Adrenal gland (tissue), 12 donors: ENCODE measurements around the gene IQSEC1. TPM values are rescaled to one million over a fixed set of nuclear protein-coding genes. Genes with fewer than 3 reads are reported as not detected.
A peak's percentile ranks its signal among the peaks of the same experiment; 100 is the strongest.

ENCODE experiments used
- DNase-seq, 7 donors: peaks; one replicate each; pipeline ENCODE4 v3.0.0-alpha.2; 2019 to 2020
- H3K27ac ChIP-seq, 5 donors: fragments of 200-600 bp; sonication (generic) in 4 of 5; 1 replicate in 3 of 5; 2 replicates in 2 of 5; pipeline versions ENCODE4 v1.5.1 to v1.8.0; 2016 to 2020; ENCODE audit warnings: mild to moderate bottlenecking in 1 of 5
- H3K27me3 ChIP-seq: fragments of 200-600 bp; 2 replicates; pipeline ENCODE4 v1.8.0; 2021
- H3K36me3 ChIP-seq, 2 donors: fragments of 200-600 bp; replicated peaks in 1 of 2; 1 replicate in 1 of 2; 2 replicates in 1 of 2; pipeline versions ENCODE4 v1.5.1 to v1.8.0; 2018 to 2022
- H3K4me1 ChIP-seq, 2 donors: fragments of 200-600 bp; replicated peaks in 1 of 2; 1 replicate in 1 of 2; 2 replicates in 1 of 2; pipeline versions ENCODE4 v1.5.1 to v1.8.0; 2018 to 2021
- H3K4me3 ChIP-seq, 4 donors: fragments of 200-600 bp; sonication (generic) in 3 of 4; one replicate each; pipeline ENCODE4 v1.5.1; 2016 to 2018
- H3K9me3 ChIP-seq, 3 donors: fragments of 200-600 bp; sonication (generic) in 1 of 3; replicated peaks in 1 of 3; 1 replicate in 2 of 3; 2 replicates in 1 of 3; pipeline versions ENCODE4 v1.5.1 to v1.8.0; 2016 to 2021
- POLR2A ChIP-seq, 2 donors: fragments of 450-650 bp; IDR thresholded peaks; one replicate each; pipeline ENCODE4 v1.6.1; 2017; ENCODE audit warnings: antibody characterized with exemption in 2 of 2, mild to moderate bottlenecking in 2 of 2, moderate library complexity in 1 of 2
- WGBS, 4 donors: extraction: QIAGEN DNeasy Blood & Tissue Kit in 2 of 4; methylation state at CpG; one replicate each; pipeline versions ENCODE4 v1.1.5 to v1.1.7; 2013 to 2017; 5-methylcytosine and 5-hydroxymethylcytosine counted together
- intact Hi-C, 2 donors: fragments of 100-400 bp; cut with DNase I; formaldehyde crosslinking; loops; one replicate each; pipeline versions ENCODE4 v1.14.1 to v1.15.0; 2022 to 2023
- polyA plus RNA-seq, 3 donors: library from polyadenylated mRNA; stranded (reverse); fragments of 200-250 nt in 2 of 3; fragments of 350-450 nt in 1 of 3; fragmentation: Illumina TruSeq in 1 of 3; extraction: RNeasy Lipid Tissue Mini Kit (QIAGEN cat#74804) in 1 of 3; gene quantifications; one replicate each; pipeline ENCODE4 v1.2.3, GENCODE V29; 2013 to 2014
- total RNA-seq, 9 donors: library from RNA; depleted of rRNA in 4 of 9; stranded (reverse); fragments of >200 nt in 4 of 9; fragments of 120-200 nt in 1 of 9; fragmentation: NEBNext Ultra II Directional in 1 of 9; extraction: Animal tissue kit (Norgen Biotek cat#: 25700) in 1 of 9; gene quantifications; one replicate each; pipeline versions ENCODE4 v1.1.0 to v1.2.4, GENCODE V29; 2013 to 2023
- TF ChIP-seq, protein P1 (sequence below), 6 experiments: fragments of 450-650 bp in 4 of 6; fragments of 200-600 bp in 2 of 6; sonication (generic) in 1 of 6; IDR thresholded peaks; 1 replicate in 5 of 6; 2 replicates in 1 of 6; pipeline versions ENCODE4 v1.5.1 to v1.8.0; 2016 to 2021; ENCODE audit warnings: antibody characterized with exemption in 6 of 6, mild to moderate bottlenecking in 2 of 6, moderate library complexity in 1 of 6
- donor health status: healthy with polysubstance abuse.
- donor health status: Bipolar disorder and iron deficiency.
- donor health status: DM: yes; HTN: yes; CAD: no.
- donor health status: DM: no; HTN: no; CAD: no.
- donor health status: DM: no; HTN: no; CAD: no.
- donor health status: DM: yes; HTN: yes; CAD: no.

The IQSEC1 gene
- total and polyA plus RNA-seq, 12 donors: 24.4 to 133 (median 94.2) TPM

DNA sequence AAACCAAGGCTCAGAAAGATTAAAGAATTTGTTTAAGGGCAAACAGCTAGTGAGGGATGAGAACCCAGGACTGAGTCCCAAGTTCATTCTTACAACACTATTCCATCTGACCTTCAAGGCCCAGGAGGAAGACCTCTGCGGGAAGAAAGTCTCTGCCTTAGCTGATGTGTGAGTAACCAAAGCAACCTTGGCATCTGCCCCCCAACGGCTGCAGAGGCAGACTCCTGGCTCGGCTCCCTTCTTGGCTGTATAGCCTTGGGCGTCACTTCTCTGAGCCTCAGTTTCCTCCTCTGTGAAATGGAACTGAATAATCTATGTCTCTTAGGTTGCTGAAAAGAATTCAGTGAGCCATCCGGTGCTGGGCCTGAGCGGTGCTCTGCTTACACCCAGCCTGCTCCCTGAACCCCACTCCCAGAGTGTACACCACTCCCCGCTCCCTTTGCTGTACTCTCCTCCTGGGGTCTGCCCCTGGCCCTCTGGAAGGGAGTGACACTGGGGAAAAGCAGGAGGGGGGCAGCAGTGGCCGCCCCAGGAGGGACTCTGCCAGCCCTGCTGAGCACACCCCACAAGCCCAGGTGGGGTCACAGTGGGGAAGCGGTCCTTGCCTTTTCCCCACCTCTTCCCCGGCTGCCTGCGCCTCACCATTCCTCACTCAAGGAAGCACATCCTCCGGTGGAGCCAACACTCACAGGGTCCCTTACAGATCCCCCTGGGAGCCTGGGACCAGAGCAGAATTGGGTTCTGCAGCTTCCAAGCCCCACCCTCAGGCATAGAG, 97.3 kb downstream of the IQSEC1 start:
- intact Hi-C loops: loop anchor here in 1 of 2 donors (10.0 kb wide), 1 partner anchor 51 kb away; no protein-coding TSS in a partner anchor
- TF ChIP-seq, protein P1, sequence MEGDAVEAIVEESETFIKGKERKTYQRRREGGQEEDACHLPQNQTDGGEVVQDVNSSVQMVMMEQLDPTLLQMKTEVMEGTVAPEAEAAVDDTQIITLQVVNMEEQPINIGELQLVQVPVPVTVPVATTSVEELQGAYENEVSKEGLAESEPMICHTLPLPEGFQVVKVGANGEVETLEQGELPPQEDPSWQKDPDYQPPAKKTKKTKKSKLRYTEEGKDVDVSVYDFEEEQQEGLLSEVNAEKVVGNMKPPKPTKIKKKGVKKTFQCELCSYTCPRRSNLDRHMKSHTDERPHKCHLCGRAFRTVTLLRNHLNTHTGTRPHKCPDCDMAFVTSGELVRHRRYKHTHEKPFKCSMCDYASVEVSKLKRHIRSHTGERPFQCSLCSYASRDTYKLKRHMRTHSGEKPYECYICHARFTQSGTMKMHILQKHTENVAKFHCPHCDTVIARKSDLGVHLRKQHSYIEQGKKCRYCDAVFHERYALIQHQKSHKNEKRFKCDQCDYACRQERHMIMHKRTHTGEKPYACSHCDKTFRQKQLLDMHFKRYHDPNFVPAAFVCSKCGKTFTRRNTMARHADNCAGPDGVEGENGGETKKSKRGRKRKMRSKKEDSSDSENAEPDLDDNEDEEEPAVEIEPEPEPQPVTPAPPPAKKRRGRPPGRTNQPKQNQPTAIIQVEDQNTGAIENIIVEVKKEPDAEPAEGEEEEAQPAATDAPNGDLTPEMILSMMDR (IDR thresholded peaks at IDR 0.05): no peak
- TF ChIP-seq POLR2A (IDR thresholded peaks at IDR 0.05): no peak
- 79 to 82% (median 80%) methylated on average over 12 of the region's 12 CpGs for WGBS, 4 donors
- peak in 3 of 7 donors; percentile 47 to 64 (median 57) for DNase-seq
- Histone ChIP-seq H3K27me3 (no peaks in the 10 kb centered on the region), H3K36me3 (no peaks in the 10 kb centered on the region), H3K4me1 (peaks cover 7 to 29% of the 10 kb centered on the region in 2 donors), H3K4me3 (no peak overlapping the region), H3K27ac (peak overlapping the region in 2 of 5 donors; percentile 14 to 15), H3K9me3 (no peaks in the 10 kb centered on the region)

DNA sequence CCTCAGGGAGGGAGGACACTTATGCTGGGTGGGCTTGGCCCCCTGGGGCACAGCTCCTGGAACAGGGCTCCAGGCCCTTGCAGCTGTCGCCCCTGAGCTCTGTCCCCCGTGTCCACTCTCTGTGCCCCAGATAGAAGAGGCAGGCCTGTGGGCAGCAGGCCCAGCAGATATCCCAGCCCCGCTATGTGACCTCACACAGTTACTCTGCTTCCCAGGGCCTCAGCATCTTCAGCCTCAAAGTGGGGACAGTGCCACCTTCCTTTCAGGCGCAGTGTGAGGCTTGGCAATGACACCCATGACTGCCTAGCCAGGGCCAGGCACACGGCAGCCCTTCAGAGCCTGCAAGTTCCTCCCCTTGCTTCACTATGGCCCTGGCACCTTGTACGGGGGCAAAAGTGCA, 98.4 kb downstream of the IQSEC1 start:
- Histone ChIP-seq H3K4me3 (no peak overlapping the region), H3K4me1 (peaks cover 7 to 29% of the 10 kb centered on the region in 2 donors), H3K36me3 (no peaks in the 10 kb centered on the region), H3K27ac (no peak overlapping the region), H3K27me3 (no peaks in the 10 kb centered on the region), H3K9me3 (no peaks in the 10 kb centered on the region)
- TF ChIP-seq POLR2A (IDR thresholded peaks at IDR 0.05): no peak
- TF ChIP-seq, protein P1 (IDR thresholded peaks at IDR 0.05): no peak
- WGBS, 4 donors: 65 to 91% (median 81%) methylated on average over 4 to 6 of the region's 6 CpGs
- DNase-seq: no peak
- intact Hi-C loops: loop anchor here in 1 of 2 donors (10.0 kb wide), 1 partner anchor 50 kb away; no protein-coding TSS in a partner anchor

DNA sequence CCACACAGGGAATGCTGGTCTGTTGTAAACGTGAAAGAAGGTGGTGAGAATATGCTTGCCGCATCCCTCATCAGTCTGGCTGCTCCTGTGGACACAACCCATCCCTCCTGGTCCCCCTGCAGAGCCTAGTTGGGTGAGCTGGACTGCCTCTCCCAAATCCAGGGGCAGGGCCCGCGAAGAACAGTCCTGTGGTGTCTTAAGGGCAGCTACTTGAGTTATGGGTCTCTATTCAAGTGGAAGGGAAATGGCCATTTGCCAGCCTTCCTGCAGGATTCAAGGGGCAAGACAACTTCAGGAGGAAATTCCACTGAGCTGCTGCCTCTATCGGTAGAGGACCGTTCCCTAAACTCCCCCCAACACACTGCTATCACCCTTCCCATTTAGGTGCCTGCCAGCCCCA, 98.9 kb downstream of the IQSEC1 start:
- no peak overlapping the region for H3K27ac ChIP-seq
- H3K27me3 ChIP-seq: no peaks in the 10 kb centered on the region
- 69 to 79% (median 70%) methylated on average over 4 to 6 of the region's 6 CpGs for WGBS, 4 donors
- TF ChIP-seq, protein P1 (IDR thresholded peaks at IDR 0.05): no peak
- no peak for TF ChIP-seq POLR2A (IDR thresholded peaks at IDR 0.05)
- H3K4me1 ChIP-seq: peaks cover 7 to 25% of the 10 kb centered on the region in 2 donors
- H3K36me3 ChIP-seq: no peaks in the 10 kb centered on the region
- intact Hi-C loops: loop anchor here in 1 of 2 donors (10.0 kb wide), 1 partner anchor 50 kb away; no protein-coding TSS in a partner anchor
- no peaks in the 10 kb centered on the region for H3K9me3 ChIP-seq
- DNase-seq: no peak
- no peak overlapping the region for H3K4me3 ChIP-seq

DNA sequence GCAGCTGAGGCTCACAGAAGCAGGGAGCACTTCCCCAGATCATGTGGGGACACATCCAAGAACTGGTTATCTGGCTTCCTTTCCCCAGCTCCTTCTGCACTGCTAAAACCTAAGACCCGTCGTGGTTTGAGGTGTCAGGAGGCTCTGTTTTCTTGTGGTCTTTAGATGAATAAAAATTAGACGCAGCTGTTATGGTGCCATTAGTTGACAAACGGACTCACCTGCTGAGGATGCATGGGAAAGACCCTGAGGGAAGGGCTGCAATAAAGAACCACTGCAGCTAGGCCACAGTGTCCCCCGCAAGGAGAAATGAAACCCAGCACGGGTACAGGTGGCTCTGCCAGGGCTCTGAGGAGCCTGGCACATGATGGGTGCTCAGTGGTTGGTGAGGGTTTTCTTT, 99.4 kb downstream of the IQSEC1 start:
- WGBS, 4 donors: 72 to 89% (median 79%) methylated on average over 6 of the region's 6 CpGs
- H3K4me1 ChIP-seq: peaks cover 7 to 20% of the 10 kb centered on the region in 2 donors
- TF ChIP-seq, protein P1 (IDR thresholded peaks at IDR 0.05): no peak
- TF ChIP-seq POLR2A (IDR thresholded peaks at IDR 0.05): no peak
- no peak overlapping the region for H3K4me3 ChIP-seq
- DNase-seq: no peak
- H3K27ac ChIP-seq: no peak overlapping the region
- no peaks in the 10 kb centered on the region for H3K27me3 ChIP-seq
- no peaks in the 10 kb centered on the region for H3K9me3 ChIP-seq
- intact Hi-C loops: loop anchor here in 1 of 2 donors (10.0 kb wide), 1 partner anchor 49 kb away; no protein-coding TSS in a partner anchor
- no peaks in the 10 kb centered on the region for H3K36me3 ChIP-seq
